Measurements from ENCODE around the gene SERF2. TPM values are rescaled to one million over a fixed set of nuclear protein-coding genes. Genes with fewer than 3 reads are reported as not detected.
"Not testable (repeated sequence)": the region's sequence is repeated elsewhere in the genome, so short reads cannot be mapped to it uniquely, and the experiment has no call there.

Gene SERF2
- total RNA-seq, 1 experiment from 2014 or later: 630 TPM

GRCh38 chr15:43824302-43825246 lies 32.5 kb downstream of the SERF2 start, which contains the start of gene MFAP1:
MFAP1 (minus strand) TSS chr15:43824690; CDS start chr15:43824569, 121 bp downstream.
- in situ Hi-C loops (cut with HindIII; ENCODE audit: low pct_unique_long_range_greater_than_20kb, low sequenced_read_pairs): no loop called here

GRCh38 chr15:43825305-43825704 lies 33.2 kb downstream of the SERF2 start:
- DNase-seq (ENCODE audit: low read depth, low spot score); in situ Hi-C loops (cut with HindIII; ENCODE audit: low pct_unique_long_range_greater_than_20kb, low sequenced_read_pairs): not testable (repeated sequence)

More at GRCh38 chr15:43824302-43825246, 32.5 kb downstream of the SERF2 start, which contains the start of gene MFAP1:
- DNase-seq (ENCODE audit: low read depth, low spot score): peak; percentile 97

GRCh38 chr15:43826029-43826507 lies 33.9 kb downstream of the SERF2 start:
- no peak for DNase-seq (ENCODE audit: low read depth, low spot score)
- in situ Hi-C loops (cut with HindIII; ENCODE audit: low pct_unique_long_range_greater_than_20kb, low sequenced_read_pairs): no loop called here

DNA sequence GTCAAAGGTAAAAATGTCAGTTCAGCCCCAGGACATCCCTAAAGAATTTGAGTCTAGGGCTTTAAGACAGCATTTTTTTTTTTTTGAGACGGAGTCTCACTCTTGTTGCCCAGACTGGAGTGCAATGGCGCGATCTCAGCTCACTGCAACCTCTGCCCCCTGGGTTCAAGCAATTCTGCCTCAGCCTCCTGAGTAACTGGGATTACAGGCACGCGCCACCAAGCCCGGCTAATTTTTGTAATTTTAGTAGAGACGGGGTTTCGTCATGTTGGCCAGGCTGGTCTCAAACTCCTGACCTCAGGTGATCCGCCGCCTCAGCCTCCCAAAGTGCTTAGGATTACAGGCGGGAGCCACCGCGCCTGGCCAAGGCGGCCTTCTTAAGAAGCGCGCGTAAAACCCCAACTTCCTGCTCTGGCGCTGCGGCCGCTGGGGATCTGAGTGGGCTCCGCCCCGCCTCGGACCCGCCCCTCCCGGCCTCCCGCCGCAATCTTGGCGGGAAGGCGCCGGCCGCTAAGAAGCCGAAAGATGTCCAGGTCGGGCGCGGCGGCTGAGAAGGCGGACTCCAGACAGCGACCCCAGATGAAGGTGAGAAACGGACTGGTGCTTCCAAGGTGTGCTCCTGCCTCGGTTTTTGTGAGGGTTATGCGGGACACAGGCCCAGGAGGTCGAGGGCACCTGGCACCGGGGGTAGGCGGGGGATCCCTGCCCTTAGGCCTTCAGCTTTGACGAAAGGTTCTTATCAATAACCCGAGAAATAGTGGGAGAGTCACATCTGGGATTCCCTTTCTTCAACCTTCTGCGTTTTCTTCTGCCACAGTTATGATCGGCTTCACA lies 34.6 kb downstream of the SERF2 start, which contains the start of gene WDR76:
WDR76 (plus strand) TSS at position 495 of the 834 bp plus-strand sequence; CDS start at position 526, 31 bp downstream.
- DNase-seq (ENCODE audit: low read depth, low spot score): peak; percentile 78
- in situ Hi-C loops (cut with HindIII; ENCODE audit: low pct_unique_long_range_greater_than_20kb, low sequenced_read_pairs): no loop called here

GRCh38 chr15:43828061-43828657 lies 36.0 kb downstream of the SERF2 start:
- no peak for DNase-seq (ENCODE audit: low read depth, low spot score)
- in situ Hi-C loops (cut with HindIII; ENCODE audit: low pct_unique_long_range_greater_than_20kb, low sequenced_read_pairs): no loop called here

DNA sequence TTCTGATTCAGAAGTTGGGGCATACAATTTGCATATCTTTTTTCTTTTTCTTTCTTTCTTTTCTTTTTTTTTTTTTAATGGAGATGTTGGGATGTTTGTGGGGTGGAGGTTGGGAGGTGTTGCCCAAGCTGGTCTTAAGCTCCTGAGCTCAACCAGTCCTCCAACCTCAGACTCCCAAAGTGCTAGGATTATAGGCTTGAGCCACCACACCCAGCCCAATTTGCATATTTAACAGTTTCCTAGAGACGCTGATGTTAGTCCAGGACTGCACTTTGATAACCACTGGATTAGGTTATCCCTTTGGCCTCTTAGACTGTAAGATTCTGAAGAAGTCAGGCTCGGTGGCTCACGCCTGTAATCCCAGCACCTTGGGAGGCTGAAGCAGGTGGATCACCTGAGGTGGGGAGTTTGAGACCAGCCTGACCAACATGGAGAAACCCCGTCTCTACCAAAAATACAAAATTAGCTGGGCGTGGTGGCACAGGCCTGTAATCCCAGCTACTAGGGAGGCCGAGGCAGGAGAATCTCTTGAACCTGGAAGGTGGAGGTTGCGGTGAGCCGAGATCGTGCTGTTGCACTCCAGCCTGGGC lies 37.9 kb downstream of the SERF2 start:
- in situ Hi-C loops (cut with HindIII; ENCODE audit: low pct_unique_long_range_greater_than_20kb, low sequenced_read_pairs); DNase-seq (ENCODE audit: low read depth, low spot score): not testable (repeated sequence)

GRCh38 chr15:43830691-43831275 lies 38.7 kb downstream of the SERF2 start:
- DNase-seq (ENCODE audit: low read depth, low spot score); in situ Hi-C loops (cut with HindIII; ENCODE audit: low pct_unique_long_range_greater_than_20kb, low sequenced_read_pairs): not testable (repeated sequence)

DNA sequence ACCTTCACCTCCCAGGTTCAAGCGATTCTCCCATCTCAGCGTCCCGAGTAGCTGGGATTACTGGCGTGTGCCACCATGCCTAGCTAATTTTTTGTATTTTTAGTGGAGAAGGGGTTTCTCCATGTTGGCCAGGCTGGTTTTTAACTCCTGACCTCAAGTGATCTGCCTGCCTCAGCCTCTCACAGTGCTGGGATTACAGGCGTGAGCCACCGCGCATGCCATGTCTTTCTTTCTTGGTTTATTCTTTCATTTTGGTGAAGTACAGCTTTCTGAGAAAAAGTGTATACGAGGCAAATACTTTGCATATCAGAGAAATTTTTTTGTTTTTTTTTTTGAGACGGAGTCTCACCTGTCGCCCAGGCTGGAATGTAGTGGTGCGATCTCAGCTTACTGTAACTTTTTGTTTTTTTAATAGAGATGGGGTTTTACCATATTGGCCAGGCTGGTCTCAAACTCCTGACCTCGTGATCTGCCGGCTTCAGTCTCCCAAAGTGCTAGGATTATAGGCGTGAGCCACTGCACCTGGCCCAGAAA lies 39.5 kb downstream of the SERF2 start:
- in situ Hi-C loops (cut with HindIII; ENCODE audit: low pct_unique_long_range_greater_than_20kb, low sequenced_read_pairs); DNase-seq (ENCODE audit: low read depth, low spot score): not testable (repeated sequence)

GRCh38 chr15:43832485-43832884 lies 40.4 kb downstream of the SERF2 start:
- in situ Hi-C loops (cut with HindIII; ENCODE audit: low pct_unique_long_range_greater_than_20kb, low sequenced_read_pairs); DNase-seq (ENCODE audit: low read depth, low spot score): not testable (repeated sequence)

DNA sequence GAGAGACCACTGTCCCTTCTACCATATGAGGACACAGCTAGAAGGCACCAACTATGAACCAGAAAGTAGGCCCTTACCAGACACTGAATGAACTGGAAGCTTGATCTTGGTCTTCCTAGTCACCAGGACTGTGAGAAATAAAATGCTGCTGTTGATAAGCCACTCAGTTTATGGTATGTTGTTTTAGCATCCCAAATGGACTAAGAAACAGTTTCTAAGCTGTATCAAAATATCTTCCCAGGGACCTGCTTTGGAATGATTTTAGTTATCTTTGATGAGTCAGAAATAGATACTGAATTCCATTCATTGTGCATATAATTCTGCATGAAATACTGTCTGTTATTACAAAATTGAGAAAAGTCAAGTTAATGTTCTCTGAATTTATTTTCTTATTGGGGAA lies 53.3 kb downstream of the SERF2 start:
- no peak for DNase-seq (ENCODE audit: low read depth, low spot score)
- in situ Hi-C loops (cut with HindIII; ENCODE audit: low pct_unique_long_range_greater_than_20kb, low sequenced_read_pairs): no loop called here

Small RNA genes lying within 50 kb of the gene (small RNA-seq; reads per million reads assigned to genes)
- 0 reads per million in 2 experiments for gene MIR1282

Other genes starting within 250 kb of the SERF2 start
- gene PPIP5K1, start 202.1 kb upstream of the SERF2 start, total RNA-seq (2014; rRNA removed; shearing (Covaris generic)): 13.7 and 14.8 TPM in 2 replicates
- gene CKMT1B, start 198.3 kb upstream of the SERF2 start, total RNA-seq (2014; rRNA removed; shearing (Covaris generic)): 55.2 and 55.6 TPM in 2 replicates
- gene STRC, start 173.5 kb upstream of the SERF2 start, total RNA-seq (2014; rRNA removed; shearing (Covaris generic)): 0.08 and 0.27 TPM in 2 replicates
- gene CATSPER2, start 143.5 kb upstream of the SERF2 start, total RNA-seq (2014; rRNA removed; shearing (Covaris generic)): 0.50 and 0.53 TPM in 2 replicates
- gene CKMT1A, start 98.5 kb upstream of the SERF2 start, total RNA-seq (2014; rRNA removed; shearing (Covaris generic)): 18.5 and 25.8 TPM in 2 replicates
- 431 and 498 TPM in 2 replicates for gene PDIA3, start 45.9 kb upstream of the SERF2 start, total RNA-seq (2014; rRNA removed; shearing (Covaris generic))
- 0.61 and 0.69 TPM in 2 replicates for gene ELL3, start 15.4 kb upstream of the SERF2 start, total RNA-seq (2014; rRNA removed; shearing (Covaris generic))
- gene SERINC4, start 7.9 kb downstream of the SERF2 start, total RNA-seq (2014; rRNA removed; shearing (Covaris generic)): not detected in 2 replicates
- gene HYPK, start 8.3 kb downstream of the SERF2 start, total RNA-seq (2014; rRNA removed; shearing (Covaris generic)): 4.3 and 4.8 TPM in 2 replicates
- 27.6 and 28.8 TPM in 2 replicates for gene MFAP1, start 32.4 kb downstream of the SERF2 start, total RNA-seq (2014; rRNA removed; shearing (Covaris generic))
- 18.0 and 18.7 TPM in 2 replicates for gene WDR76, start 34.7 kb downstream of the SERF2 start, total RNA-seq (2014; rRNA removed; shearing (Covaris generic))

Measured in SK-MEL-5 (cell line).